Measurements from ENCODE around the gene OR6C75.
"Not testable (repeated sequence)": the region's sequence is repeated elsewhere in the genome, so short reads cannot be mapped to it uniquely, and the experiment has no call there.

The OR6C75 gene

GRCh38 chr12:55362675-55363074, at the start of gene OR6C75:
Gene OR6C75, plus strand, starts transcription at chr12:55362975. Its CDS starts 2,136 bp downstream, at chr12:55365111.
- Histone ChIP-seq H3K9me3 (ENCODE audit: low read length) (no peaks in the 10 kb centered on the region), H3K27me3 (ENCODE audit: insufficient read depth, low read length) (no peaks in the 10 kb centered on the region), H2AFZ (ENCODE audit: low read depth, low read length) (no peak within 1 kb of the TSS), H3K4me1 (ENCODE audit: insufficient read depth, low read length) (no peaks in the 10 kb centered on the region), H3K4me3 (ENCODE audit: low read length) (no peak within 1 kb of the TSS), H3K36me3 (ENCODE audit: insufficient read depth, low read length) (no peaks in the 10 kb centered on the region)

GRCh38 chr12:55314043-55314442, 48.7 kb upstream of the OR6C75 start, which contains the start of gene OR6C1:
Gene OR6C1, plus strand, starts transcription at chr12:55314343. Its CDS starts 6,257 bp downstream, at chr12:55320600.
- no peak within 1 kb of the TSS for H2AFZ ChIP-seq (ENCODE audit: low read depth, low read length)
- H3K9me3 ChIP-seq (ENCODE audit: low read length): no peaks in the 10 kb centered on the region
- no peaks in the 10 kb centered on the region for H3K36me3 ChIP-seq (ENCODE audit: insufficient read depth, low read length)
- no peaks in the 10 kb centered on the region for H3K27me3 ChIP-seq (ENCODE audit: insufficient read depth, low read length)
- no peak within 1 kb of the TSS for H3K4me3 ChIP-seq (ENCODE audit: low read length)
- no peaks in the 10 kb centered on the region for H3K4me1 ChIP-seq (ENCODE audit: insufficient read depth, low read length)

GRCh38 chr12:55320201-55320600, 42.6 kb upstream of the OR6C75 start:
- Histone ChIP-seq H3K9me3 (ENCODE audit: low read length) (no peaks in the 10 kb centered on the region), H3K4me3 (ENCODE audit: low read length) (no peak overlapping the region), H3K4me1 (ENCODE audit: insufficient read depth, low read length) (no peaks in the 10 kb centered on the region), H3K36me3 (ENCODE audit: insufficient read depth, low read length) (no peaks in the 10 kb centered on the region), H2AFZ (ENCODE audit: low read depth, low read length) (no peak overlapping the region), H3K27me3 (ENCODE audit: insufficient read depth, low read length) (no peaks in the 10 kb centered on the region)

- H3K4me1 ChIP-seq (ENCODE audit: insufficient read depth, low read length); H3K27me3 ChIP-seq (ENCODE audit: insufficient read depth, low read length); H3K4me3 ChIP-seq (ENCODE audit: low read length); H3K36me3 ChIP-seq (ENCODE audit: insufficient read depth, low read length); H3K9me3 ChIP-seq (ENCODE audit: low read length); H2AFZ ChIP-seq (ENCODE audit: low read depth, low read length): not testable (repeated sequence)
These were observed 37.0 kb upstream of the OR6C75 start for GRCh38 chr12:55325801-55326200.

- Histone ChIP-seq H3K9me3 (ENCODE audit: low read length) (no peaks in the 10 kb centered on the region), H3K27me3 (ENCODE audit: insufficient read depth, low read length) (no peaks in the 10 kb centered on the region), H3K36me3 (ENCODE audit: insufficient read depth, low read length) (no peaks in the 10 kb centered on the region), H3K4me3 (ENCODE audit: low read length) (no peak within 1 kb of the TSS), H2AFZ (ENCODE audit: low read depth, low read length) (no peak within 1 kb of the TSS), H3K4me1 (ENCODE audit: insufficient read depth, low read length) (peaks cover 5% of the 10 kb centered on the region)
These were observed 32.3 kb upstream of the OR6C75 start, which contains the start of gene OR6C3 for GRCh38 chr12:55330446-55330845. Gene OR6C3, plus strand, starts transcription at chr12:55330746. Its CDS starts 955 bp downstream, at chr12:55331701.

- no peak overlapping the region for H2AFZ ChIP-seq (ENCODE audit: low read depth, low read length)
- no peaks in the 10 kb centered on the region for H3K27me3 ChIP-seq (ENCODE audit: insufficient read depth, low read length)
- peaks cover 5% of the 10 kb centered on the region for H3K4me1 ChIP-seq (ENCODE audit: insufficient read depth, low read length)
- H3K9me3 ChIP-seq (ENCODE audit: low read length): no peaks in the 10 kb centered on the region
- H3K36me3 ChIP-seq (ENCODE audit: insufficient read depth, low read length): no peaks in the 10 kb centered on the region
- no peak overlapping the region for H3K4me3 ChIP-seq (ENCODE audit: low read length)
These were observed 26.8 kb upstream of the OR6C75 start for GRCh38 chr12:55336002-55336401.

GRCh38 chr12:55355338-55355737, 7.4 kb upstream of the OR6C75 start:
- H3K36me3 ChIP-seq (ENCODE audit: insufficient read depth, low read length); H3K27me3 ChIP-seq (ENCODE audit: insufficient read depth, low read length); H3K4me1 ChIP-seq (ENCODE audit: insufficient read depth, low read length); H2AFZ ChIP-seq (ENCODE audit: low read depth, low read length); H3K4me3 ChIP-seq (ENCODE audit: low read length); H3K9me3 ChIP-seq (ENCODE audit: low read length): not testable (repeated sequence)

- Histone ChIP-seq H3K9me3 (ENCODE audit: low read length) (no peaks in the 10 kb centered on the region), H3K4me1 (ENCODE audit: insufficient read depth, low read length) (no peaks in the 10 kb centered on the region), H3K4me3 (ENCODE audit: low read length) (no peak overlapping the region), H3K27me3 (ENCODE audit: insufficient read depth, low read length) (no peaks in the 10 kb centered on the region), H2AFZ (ENCODE audit: low read depth, low read length) (no peak overlapping the region), H3K36me3 (ENCODE audit: insufficient read depth, low read length) (no peaks in the 10 kb centered on the region)
These were observed 2.3 kb downstream of the OR6C75 start for GRCh38 chr12:55365086-55365485.

- no peaks in the 10 kb centered on the region for H3K4me1 ChIP-seq (ENCODE audit: insufficient read depth, low read length)
- no peaks in the 10 kb centered on the region for H3K36me3 ChIP-seq (ENCODE audit: insufficient read depth, low read length)
- no peaks in the 10 kb centered on the region for H3K9me3 ChIP-seq (ENCODE audit: low read length)
- no peak overlapping the region for H3K4me3 ChIP-seq (ENCODE audit: low read length)
- H2AFZ ChIP-seq (ENCODE audit: low read depth, low read length): no peak overlapping the region
- H3K27me3 ChIP-seq (ENCODE audit: insufficient read depth, low read length): no peaks in the 10 kb centered on the region
These were observed 9.7 kb downstream of the OR6C75 start for GRCh38 chr12:55372521-55372920.

GRCh38 chr12:55385891-55386290, 23.1 kb downstream of the OR6C75 start:
- no peaks in the 10 kb centered on the region for H3K9me3 ChIP-seq (ENCODE audit: low read length)
- peaks cover 2% of the 10 kb centered on the region for H3K4me1 ChIP-seq (ENCODE audit: insufficient read depth, low read length)
- no peaks in the 10 kb centered on the region for H3K27me3 ChIP-seq (ENCODE audit: insufficient read depth, low read length)
- no peaks in the 10 kb centered on the region for H3K36me3 ChIP-seq (ENCODE audit: insufficient read depth, low read length)
- no peak overlapping the region for H2AFZ ChIP-seq (ENCODE audit: low read depth, low read length)
- H3K4me3 ChIP-seq (ENCODE audit: low read length): no peak overlapping the region

- H3K4me3 ChIP-seq (ENCODE audit: low read length): no peak overlapping the region
- H2AFZ ChIP-seq (ENCODE audit: low read depth, low read length): no peak overlapping the region
- H3K36me3 ChIP-seq (ENCODE audit: insufficient read depth, low read length): no peaks in the 10 kb centered on the region
- H3K4me1 ChIP-seq (ENCODE audit: insufficient read depth, low read length): no peaks in the 10 kb centered on the region
- H3K27me3 ChIP-seq (ENCODE audit: insufficient read depth, low read length): no peaks in the 10 kb centered on the region
- no peaks in the 10 kb centered on the region for H3K9me3 ChIP-seq (ENCODE audit: low read length)
These were observed 29.4 kb downstream of the OR6C75 start for GRCh38 chr12:55392032-55392795.

GRCh38 chr12:55396326-55396725, 33.6 kb downstream of the OR6C75 start:
- Histone ChIP-seq H3K4me3 (ENCODE audit: low read length) (no peak overlapping the region), H3K4me1 (ENCODE audit: insufficient read depth, low read length) (no peaks in the 10 kb centered on the region), H3K27me3 (ENCODE audit: insufficient read depth, low read length) (no peaks in the 10 kb centered on the region), H3K36me3 (ENCODE audit: insufficient read depth, low read length) (no peaks in the 10 kb centered on the region), H3K9me3 (ENCODE audit: low read length) (no peaks in the 10 kb centered on the region), H2AFZ (ENCODE audit: low read depth, low read length) (no peak overlapping the region)

- Histone ChIP-seq H3K27me3 (ENCODE audit: insufficient read depth, low read length) (no peaks in the 10 kb centered on the region), H3K4me1 (ENCODE audit: insufficient read depth, low read length) (no peaks in the 10 kb centered on the region), H3K9me3 (ENCODE audit: low read length) (no peaks in the 10 kb centered on the region), H2AFZ (ENCODE audit: low read depth, low read length) (no peak within 1 kb of the TSS), H3K4me3 (ENCODE audit: low read length) (no peak within 1 kb of the TSS), H3K36me3 (ENCODE audit: insufficient read depth, low read length) (no peaks in the 10 kb centered on the region)
These were observed 37.5 kb downstream of the OR6C75 start, which contains the start of gene OR6C65 for GRCh38 chr12:55400229-55400628. Gene OR6C65, plus strand, starts transcription at chr12:55400529. Its CDS starts 0 bp downstream, at chr12:55400529.

GRCh38 chr12:55407866-55408265, 45.1 kb downstream of the OR6C75 start:
- H3K36me3 ChIP-seq (ENCODE audit: insufficient read depth, low read length): no peaks in the 10 kb centered on the region
- no peak overlapping the region for H3K4me3 ChIP-seq (ENCODE audit: low read length)
- H2AFZ ChIP-seq (ENCODE audit: low read depth, low read length): no peak overlapping the region
- no peaks in the 10 kb centered on the region for H3K4me1 ChIP-seq (ENCODE audit: insufficient read depth, low read length)
- no peaks in the 10 kb centered on the region for H3K27me3 ChIP-seq (ENCODE audit: insufficient read depth, low read length)
- no peaks in the 10 kb centered on the region for H3K9me3 ChIP-seq (ENCODE audit: low read length)

Measured in neuron (in vitro differentiated cells).